ENCODE measurements around the gene MPV17. TPM values are rescaled to one million over a fixed set of nuclear protein-coding genes. Genes with fewer than 3 reads are reported as not detected.
"Not testable (repeated sequence)": the region's sequence is repeated elsewhere in the genome, so short reads cannot be mapped to it uniquely, and the experiment has no call there.

Gene MPV17
- total RNA-seq, 4 donors from 2014 or later = 41.8 to 60.0 (median 50.6) TPM

- H3K27ac ChIP-seq = peak overlapping the region in 1 of 2 donors; percentile 38
- DNase-seq = peak; percentile 79 to 81
- H3K9me3 ChIP-seq = no peaks in the 10 kb centered on the region
- peaks cover 0 to 7% of the 10 kb centered on the region in 2 donors for H3K4me1 ChIP-seq
- no peak overlapping the region for H3K4me3 ChIP-seq
- H3K36me3 ChIP-seq = no peaks in the 10 kb centered on the region
- no peaks in the 10 kb centered on the region for H3K27me3 ChIP-seq
- TF ChIP-seq CTCF (IDR thresholded peaks at IDR 0.05) = peak in 3 of 4 experiments; percentile 12 to 25 (median 24)
- no peak for TF ChIP-seq POLR2A (IDR thresholded peaks at IDR 0.05)
- intact Hi-C loops (cut with DNase I; ENCODE audit: low total_unique reads) = no loop called here
These were observed 1.8 kb downstream of the MPV17 start for GRCh38 chr2:27320958-27321543.

- H3K27me3 ChIP-seq; H3K4me3 ChIP-seq; H3K36me3 ChIP-seq; DNase-seq; H3K27ac ChIP-seq; H3K9me3 ChIP-seq; intact Hi-C loops (cut with DNase I; ENCODE audit: low total_unique reads); H3K4me1 ChIP-seq: not testable (repeated sequence)
These were observed 3.1 kb downstream of the MPV17 start for GRCh38 chr2:27319839-27320238.

GRCh38 chr2:27316655-27317412 lies 6.1 kb downstream of the MPV17 start:
- no peak for DNase-seq
- intact Hi-C loops (cut with DNase I; ENCODE audit: low total_unique reads) = no loop called here
- Histone ChIP-seq H3K9me3 (no peaks in the 10 kb centered on the region), H3K4me1 (no peaks in the 10 kb centered on the region), H3K27ac (no peak overlapping the region), H3K4me3 (no peak overlapping the region), H3K36me3 (no peaks in the 10 kb centered on the region), H3K27me3 (no peaks in the 10 kb centered on the region)
- no peak for TF ChIP-seq POLR2A (IDR thresholded peaks at IDR 0.05)
- TF ChIP-seq CTCF (IDR thresholded peaks at IDR 0.05) = no peak

GRCh38 chr2:27315122-27315521 lies 7.8 kb downstream of the MPV17 start:
- Histone ChIP-seq H3K36me3 (no peaks in the 10 kb centered on the region), H3K27me3 (no peaks in the 10 kb centered on the region), H3K4me3 (no peak overlapping the region), H3K9me3 (no peaks in the 10 kb centered on the region), H3K4me1 (no peaks in the 10 kb centered on the region), H3K27ac (no peak overlapping the region)
- DNase-seq = no peak
- intact Hi-C loops (cut with DNase I; ENCODE audit: low total_unique reads) = no loop called here
- TF ChIP-seq POLR2A (IDR thresholded peaks at IDR 0.05) (no peak), CTCF (IDR thresholded peaks at IDR 0.05) (no peak)

GRCh38 chr2:27314709-27315108 lies 8.2 kb downstream of the MPV17 start:
- no peaks in the 10 kb centered on the region for H3K4me1 ChIP-seq
- H3K27me3 ChIP-seq = no peaks in the 10 kb centered on the region
- no peak overlapping the region for H3K4me3 ChIP-seq
- no peaks in the 10 kb centered on the region for H3K9me3 ChIP-seq
- no peak for DNase-seq
- no peaks in the 10 kb centered on the region for H3K36me3 ChIP-seq
- intact Hi-C loops (cut with DNase I; ENCODE audit: low total_unique reads) = no loop called here
- no peak for TF ChIP-seq CTCF (IDR thresholded peaks at IDR 0.05)
- TF ChIP-seq POLR2A (IDR thresholded peaks at IDR 0.05) = no peak
- no peak overlapping the region for H3K27ac ChIP-seq

Measured in uterus (tissue), 4 donors.